Suppressor macrophage (primary cell): ENCODE results near the gene FBH1.
"Not testable (repeated sequence)": the region's sequence is repeated elsewhere in the genome, so short reads cannot be mapped to it uniquely, and the experiment has no call there.

Experiments
- DNase-seq, 4 experiments: peaks; one replicate each; pipeline ENCODE4 v3.0.0-alpha.2; 2020 to 2022

The FBH1 gene

DNA sequence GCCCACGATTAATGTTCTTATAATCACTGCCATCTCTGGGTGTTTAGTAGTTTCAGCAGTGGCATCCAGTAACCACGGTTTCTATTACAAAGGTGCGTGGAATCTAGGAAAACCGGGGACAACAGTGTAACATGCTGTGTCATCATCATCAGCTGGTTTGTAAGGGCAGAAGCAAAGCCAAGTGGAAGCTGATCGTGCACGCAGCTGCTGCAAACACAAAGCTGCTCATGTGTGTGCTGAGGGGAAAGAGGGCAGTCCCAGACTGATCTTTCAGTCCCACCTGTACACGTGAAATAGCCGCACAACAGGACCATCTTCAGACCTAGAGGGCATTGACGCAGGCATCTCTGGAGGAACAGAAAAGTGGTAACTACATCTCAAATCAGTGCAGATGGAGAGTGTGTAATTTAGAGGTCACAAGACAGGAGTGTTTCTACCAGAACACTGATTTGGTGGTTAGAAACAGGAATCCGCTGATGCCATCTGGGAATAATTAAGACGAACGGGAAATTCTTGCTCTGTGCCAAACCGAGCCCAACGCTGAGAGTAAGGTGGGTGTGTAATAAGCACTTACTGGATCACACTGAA is 13.8 kb upstream of the FBH1 start:
- DNase-seq: no peak

DNA sequence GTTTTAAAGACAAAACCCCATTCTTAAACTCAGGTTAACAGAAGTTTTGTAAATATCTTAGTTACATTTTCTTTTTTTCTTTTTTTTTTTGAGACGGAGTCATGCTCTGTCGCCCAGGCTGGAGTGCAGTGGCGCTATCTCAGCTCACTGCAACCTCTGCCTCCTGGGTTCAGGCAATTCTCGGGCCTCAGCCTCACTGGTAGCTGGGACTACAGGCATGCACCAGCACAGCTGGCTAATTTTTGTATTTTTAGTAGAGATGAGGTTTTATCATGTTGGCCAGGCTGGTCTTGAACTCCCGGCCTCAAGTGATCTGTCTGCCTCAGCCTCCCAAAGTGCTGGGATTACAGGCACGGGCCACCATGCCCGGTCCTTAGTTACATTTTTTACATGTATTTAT is 13.0 kb upstream of the FBH1 start:
- not testable (repeated sequence) for DNase-seq

DNA sequence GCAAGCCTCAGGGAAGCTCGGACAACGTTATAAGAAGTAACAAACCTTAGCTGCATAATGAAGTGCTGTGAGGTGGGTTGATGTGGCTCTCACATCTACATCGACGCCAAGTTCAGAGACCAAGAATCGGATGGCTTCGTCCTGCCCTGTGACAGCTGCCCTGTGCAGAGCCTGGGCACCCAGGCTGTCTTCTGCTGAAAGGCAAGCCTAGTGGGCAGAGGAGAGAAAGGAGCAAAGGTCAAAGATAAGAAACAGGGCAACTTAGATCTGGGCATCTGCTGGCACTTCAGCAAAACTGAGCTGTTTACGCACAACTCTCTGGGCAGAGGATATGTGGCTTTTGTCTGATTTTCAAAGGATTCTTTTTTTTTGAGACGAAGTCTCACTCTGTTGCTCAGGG is 7.1 kb upstream of the FBH1 start:
- DNase-seq: no peak

DNA sequence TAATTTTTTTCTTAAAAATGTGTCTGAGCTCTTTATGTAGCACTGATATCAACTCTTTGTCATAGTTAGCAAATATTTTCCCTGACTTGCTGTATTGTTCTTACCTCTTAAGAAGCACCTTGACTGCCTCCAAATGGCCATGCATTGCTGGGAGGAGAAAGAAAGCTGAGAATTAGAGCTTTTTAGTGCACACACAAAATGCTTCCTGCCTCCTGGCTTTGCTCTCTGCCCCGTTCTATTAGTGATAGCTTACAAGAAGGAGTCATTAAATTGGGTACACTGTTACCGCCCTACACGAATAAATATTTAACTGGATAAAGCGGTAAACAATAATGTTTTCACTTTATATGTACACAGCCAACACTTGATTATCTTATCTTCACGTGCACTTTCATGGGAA is 4.4 kb upstream of the FBH1 start:
- no peak for DNase-seq

DNA sequence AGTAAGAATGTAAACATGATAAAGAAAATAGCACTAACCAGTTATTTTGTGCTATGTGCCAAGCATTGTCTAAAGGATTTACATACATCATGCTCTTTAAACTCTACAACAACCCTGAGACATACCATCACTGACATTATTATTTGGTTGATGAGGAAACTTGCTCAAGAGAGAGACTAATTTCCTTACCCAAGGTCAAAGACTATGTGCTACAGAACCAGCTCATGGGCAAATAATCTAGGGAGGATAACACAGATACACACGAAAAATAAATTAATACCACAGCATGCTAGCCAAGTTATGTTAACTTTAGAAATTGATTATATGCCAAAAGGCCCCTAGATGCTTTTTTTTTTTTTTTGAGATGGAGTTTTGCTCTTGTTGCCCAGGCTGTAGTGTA is 3.0 kb upstream of the FBH1 start:
- no peak for DNase-seq

DNA sequence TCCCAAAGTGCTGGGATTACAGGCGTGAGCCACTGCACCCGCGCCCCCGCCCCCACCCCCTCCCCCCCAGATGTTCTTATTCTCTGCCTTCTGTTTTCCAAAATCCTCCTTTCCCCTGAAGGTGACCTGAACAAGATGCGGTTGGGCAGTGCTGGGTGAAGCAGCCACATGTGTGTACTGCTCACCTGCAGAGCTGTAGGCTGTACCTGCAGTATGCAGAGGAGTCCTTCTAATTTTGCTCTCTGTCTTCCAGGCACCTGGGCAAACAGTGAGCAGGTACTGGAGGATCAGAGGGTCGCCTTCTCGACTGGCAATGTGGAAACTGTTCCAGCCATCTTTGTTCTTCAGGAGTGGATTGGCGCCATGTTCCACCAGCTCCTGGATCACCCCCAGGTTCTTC is 2.4 kb upstream of the FBH1 start:
- no peak for DNase-seq

DNA sequence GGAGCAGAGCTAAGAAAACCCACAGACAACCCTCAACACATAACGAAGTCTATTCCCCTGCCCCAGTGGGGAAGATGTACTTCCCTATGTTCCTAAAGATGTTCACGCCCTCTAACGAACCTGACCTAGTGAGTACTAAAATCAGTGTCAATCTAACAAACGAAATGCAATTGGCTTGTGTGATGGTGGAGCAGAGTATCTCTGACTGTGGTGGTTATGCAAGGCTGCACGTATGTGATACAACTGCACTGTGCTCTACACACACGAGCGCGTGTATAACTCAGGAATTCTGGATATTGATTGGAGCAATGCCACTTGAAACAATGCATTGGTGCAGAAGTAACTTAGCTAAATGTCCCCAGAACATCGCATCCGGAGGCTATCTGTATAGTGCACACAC is 1.7 kb upstream of the FBH1 start:
- peak; percentile 46 to 67 (median 54) for DNase-seq

DNA sequence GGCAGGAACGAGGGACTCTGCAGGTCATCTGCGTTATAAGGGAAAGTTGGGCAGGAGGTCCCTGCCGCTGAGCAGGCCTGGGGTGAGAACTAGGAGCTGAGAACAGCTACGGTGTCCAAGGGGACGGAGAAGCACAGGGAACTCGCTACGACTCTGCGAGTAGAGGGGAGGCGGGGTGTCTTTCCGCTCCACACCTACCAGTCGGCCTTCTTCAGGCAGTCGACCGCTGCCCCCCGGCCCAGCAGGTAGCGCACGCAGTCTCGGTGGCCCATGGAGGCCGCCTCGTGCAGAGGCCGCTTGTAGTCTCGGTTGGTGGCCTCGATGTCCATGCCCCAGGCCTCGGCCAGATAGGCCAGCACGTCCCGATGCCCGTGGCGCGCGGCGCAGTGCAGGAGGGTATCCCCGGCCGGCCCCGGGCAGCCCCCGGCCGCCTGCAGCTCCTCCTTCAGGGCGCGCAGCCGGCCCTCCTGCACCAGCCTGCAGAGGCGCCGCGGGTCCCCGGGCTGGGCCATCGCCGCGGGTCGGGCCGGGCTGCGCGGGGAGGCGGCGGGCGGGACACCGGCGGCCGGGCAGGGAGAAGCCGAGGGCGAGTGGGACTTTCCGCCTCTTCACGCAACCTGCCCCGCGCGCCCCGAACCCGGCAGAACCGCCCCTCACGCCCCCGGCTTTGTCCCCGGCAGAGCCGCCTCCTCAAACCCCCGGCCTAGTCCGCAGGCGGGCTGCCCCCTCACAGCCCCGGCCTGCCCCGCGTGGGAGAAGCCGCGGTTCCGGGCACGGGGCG is 1.0 kb upstream of the FBH1 start:
- peak; percentile 21 to 63 (median 38) for DNase-seq

DNA sequence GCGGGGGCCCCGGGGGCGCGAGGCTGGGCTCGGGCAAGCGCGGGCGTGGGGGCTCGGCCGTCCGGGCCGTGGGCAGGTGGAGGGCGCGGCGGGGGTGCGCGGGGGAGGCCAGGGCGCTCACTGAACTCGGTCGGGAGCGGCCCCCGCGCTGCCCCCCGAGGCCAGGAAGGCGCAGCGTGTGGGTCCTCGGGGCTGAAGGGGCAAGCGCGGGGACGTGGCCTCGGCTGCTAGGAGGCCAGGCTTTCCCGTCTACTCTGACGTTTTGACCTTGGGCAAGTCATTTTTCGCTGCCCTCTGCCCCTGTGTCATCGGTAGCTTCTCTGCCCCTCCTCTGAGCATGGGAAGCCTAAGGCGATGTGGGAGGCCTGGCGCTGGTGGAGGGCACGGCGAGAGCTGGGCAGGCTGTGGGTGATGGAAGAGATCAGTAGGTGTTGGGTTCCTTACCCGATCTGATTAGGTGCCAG is 441 bp downstream of the FBH1 start:
- DNase-seq: peak; percentile 50 to 71 (median 62)

DNA sequence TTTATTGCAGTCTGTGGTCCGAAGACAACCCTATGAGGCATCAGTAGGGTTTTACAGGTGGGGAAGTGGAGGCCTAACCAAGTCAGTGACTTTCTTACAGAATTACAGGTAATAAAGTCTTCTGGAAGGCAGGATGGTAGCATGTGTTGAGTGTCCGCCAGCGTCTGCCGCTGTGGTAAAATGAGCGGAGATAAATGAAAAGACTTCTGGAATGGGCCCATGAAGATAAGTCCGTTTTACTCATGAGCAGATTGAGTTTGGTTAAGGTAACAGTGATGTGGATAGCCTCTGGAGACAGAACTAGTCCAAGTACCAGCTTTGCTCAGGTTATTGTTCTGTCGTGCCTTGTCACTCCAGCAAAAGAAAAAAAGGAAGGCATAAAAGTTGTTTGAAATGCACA is 966 bp downstream of the FBH1 start:
- DNase-seq: no peak

DNA sequence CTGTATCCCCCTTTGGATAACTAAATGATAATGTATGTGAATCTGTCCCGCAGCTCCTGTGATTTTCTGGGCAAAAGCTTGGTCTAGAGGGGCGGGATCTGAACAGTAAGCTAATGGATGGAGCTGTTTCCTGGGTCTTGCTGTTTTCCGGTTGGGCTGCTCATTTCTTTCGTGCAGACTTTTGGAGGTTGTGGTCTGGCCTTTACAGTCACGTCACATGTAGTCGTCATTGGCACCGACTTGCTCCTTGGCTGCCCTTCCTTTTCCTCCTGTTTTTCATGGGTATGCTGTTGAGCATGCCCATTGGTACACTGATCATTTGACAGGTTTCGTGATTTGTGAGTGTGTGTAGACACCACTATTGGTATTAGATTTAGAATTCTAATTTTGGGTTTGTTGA is 2.0 kb downstream of the FBH1 start:
- DNase-seq: no peak

DNA sequence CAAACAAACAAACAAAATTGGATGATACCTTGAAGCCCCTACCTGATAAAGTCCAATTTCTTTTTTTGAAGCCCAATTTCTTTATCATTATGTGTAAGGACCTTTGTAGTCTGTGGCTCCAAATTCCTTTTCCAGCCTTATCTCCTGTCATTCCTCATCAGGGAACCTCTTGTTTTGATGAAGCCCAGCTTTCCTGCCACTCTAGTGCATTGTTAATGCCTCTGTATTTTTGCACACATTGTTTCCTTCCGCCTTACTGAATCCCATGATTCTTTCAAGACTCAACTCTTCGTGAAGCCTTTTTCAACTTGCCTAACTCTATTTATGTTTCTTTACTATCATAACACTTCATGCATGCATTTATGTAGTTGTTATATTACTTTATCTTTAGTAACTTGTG is 3.3 kb downstream of the FBH1 start:
- no peak for DNase-seq

DNA sequence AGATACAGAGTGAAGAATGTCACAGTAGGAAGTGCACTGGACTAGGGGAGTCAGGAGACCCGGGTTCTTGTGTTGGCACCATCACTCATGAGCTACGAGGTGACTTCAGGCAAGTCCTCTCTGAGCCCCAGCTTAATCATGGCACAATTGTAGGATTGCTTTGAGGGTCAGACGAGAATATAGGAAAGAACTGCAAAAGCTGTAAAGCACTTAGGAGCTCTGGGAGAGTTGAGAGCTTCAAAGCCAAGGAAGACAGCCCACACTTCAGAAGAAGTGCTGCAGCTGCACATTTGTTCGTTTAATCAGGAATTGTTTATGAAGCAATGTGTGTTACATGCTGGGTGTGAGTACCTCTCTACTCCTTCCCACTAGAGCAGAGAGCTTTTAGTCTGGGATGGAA is 4.4 kb downstream of the FBH1 start:
- DNase-seq: no peak

DNA sequence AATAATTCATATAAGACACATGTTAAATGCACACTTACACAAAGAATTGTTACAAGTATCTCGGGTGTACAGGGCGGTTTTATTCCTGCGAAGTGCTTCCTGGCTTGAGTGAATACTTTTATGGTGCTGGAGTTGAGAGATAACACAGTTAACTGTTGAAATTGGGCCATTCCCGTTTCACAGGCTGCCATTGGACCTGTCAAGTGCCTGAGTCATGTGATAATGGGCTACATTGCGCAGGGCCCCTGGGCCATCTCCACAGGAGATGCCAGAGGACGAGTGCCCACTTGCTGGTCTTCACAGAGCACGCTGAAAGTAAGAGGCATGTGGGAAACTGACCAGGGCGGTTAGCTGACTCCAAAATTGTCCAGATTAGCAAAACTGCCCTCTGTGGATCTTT is 4.8 kb downstream of the FBH1 start:
- no peak for DNase-seq

DNA sequence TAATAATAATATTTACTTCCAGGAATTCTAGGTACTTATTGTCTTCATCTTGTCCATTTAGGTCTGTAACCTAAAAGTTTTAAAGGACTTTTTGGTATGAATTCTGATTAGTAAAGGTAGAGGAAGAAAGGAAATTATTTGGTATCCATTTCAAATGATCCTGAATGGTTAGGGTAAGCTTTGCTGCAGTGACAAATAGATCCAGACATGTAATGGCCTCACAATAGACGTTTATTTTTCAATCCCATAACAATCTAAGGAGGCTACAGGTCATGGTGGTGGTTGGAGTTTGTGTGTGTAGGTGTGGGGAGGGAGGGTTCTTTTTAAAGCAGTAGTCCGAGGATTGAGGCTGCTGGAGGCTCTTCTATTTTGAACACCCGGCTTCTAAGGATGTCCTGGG is 5.3 kb downstream of the FBH1 start:
- no peak for DNase-seq

DNA sequence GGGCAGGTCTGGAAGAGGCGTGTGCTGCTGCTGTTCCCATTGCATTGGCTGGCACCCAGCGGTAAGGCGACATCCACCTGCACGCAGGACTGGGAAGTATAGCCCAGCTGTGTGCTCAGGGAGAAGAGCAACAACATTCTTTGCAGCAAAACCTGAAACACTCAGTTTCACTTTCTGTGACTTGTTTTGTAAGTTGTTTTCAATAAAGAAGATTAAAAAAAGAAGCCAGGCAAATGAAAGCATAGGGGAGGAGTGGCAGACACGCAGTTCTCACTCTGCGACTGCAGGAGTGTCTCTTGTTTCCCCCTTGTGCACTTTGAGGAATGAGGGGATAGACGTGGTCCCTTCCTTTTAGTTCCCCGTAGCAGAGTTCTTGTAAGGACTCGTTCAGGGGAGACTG is 5.8 kb downstream of the FBH1 start:
- DNase-seq: no peak

DNA sequence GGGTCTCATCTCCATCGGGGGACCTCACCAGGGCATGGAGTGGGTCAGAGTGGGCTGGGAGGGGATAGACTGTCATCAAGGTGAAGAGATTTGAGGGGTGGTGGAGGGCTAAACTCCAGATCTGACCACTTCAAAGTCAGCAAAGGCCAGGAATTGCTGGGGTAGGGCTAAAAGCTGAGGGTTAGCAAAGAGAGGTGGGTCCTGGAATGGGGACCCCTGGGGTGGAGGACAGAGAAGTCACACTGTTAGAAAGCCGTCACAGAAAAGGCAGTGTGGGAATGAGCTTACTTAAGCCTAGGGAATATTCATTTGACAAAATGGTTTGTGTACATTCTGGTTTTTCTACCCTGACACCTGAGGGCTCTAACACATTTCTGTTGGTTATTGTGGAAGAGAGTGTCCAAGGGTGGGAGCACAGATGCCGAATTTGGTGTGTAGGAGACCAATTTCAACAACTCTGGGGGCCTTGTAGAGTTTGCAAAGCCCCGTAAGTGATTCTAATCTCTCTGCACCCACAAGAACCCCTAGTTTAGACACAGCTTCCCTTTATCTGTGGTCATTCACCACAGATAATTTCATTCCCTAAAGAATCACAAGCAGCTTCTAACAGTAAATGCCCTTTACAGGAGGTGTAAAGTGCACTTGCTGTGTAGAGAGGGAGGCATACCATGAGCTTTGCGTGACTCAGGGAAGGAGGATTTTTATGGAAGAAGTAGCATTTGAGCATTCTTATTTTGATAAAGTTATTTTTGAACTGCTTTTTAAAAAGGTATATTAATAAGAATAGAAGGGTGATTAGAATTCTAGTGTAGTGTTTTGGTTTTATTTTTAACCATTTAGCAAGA is 6.4 kb downstream of the FBH1 start:
- DNase-seq: no peak

DNA sequence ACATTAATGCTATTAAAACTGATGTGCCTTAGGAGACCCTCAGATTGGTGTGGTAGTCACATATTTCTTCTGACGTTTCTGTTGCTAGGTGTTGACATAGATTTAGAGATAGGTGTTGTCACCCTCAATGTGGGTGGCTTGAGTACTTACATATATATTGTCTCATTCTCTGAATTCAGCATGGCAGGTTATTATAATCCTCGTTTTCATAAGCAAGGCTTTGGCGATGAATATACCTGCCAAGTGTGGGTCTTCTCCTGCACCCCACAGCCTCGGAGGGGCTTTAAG is 7.0 kb downstream of the FBH1 start:
- DNase-seq: no peak

DNA sequence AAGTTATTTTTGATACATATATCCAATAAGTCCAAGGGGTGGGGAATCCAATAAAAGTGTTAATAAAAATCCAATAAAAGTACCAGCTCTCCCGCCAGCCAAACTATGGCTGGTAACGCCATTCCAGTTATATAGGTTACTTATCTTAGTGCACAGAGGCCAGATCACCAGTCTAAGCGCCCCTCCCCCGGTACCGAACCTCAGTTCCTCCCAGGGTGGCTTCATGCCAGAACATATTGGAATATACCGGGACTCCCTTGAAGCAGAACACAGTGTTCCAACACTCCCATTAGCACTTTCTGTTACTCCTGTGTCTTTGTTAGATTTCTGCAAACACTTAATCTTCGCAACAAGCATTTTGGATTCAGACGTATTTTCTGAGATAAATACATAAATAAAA is 7.5 kb downstream of the FBH1 start:
- DNase-seq: no peak

DNA sequence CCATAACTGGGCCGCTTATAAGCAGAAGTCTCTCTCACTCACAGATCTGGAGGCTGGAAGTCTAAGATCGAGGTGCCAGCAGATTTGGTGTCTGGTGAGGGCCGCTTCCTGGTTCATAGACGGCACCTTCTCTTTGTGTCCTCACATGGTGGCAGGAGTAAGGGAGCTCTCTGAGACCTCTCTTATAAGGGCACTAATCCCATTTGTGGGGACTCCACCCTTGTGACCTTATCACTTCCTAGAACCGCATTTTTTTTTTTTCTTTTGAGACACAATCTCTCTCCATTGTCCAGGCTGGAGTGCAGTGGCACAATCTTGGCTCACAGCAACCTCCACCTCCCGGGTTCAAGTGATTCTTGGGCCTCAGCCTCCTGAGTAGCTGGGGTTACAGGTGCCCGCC is 8.1 kb downstream of the FBH1 start:
- no peak for DNase-seq

DNA sequence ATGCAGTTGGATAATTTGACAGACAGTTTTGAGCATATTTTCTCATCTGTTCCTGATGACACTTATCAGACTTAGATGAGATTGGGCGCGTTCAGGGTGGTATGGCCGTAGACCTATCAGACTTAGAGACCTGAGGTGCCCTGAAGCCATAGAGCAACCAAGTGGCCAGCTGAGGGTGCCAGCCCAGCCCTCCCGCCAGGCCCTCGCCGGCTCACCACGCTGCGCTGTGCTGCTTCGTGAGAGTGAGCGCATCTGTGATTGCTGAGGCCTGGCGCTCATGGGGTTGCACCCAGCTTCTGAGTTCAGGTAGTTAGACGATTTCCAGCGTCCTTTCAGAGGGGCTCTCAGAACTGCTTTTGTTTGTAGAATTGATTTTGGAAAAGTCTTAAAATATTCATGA is 10.2 kb downstream of the FBH1 start:
- DNase-seq: no peak

DNA sequence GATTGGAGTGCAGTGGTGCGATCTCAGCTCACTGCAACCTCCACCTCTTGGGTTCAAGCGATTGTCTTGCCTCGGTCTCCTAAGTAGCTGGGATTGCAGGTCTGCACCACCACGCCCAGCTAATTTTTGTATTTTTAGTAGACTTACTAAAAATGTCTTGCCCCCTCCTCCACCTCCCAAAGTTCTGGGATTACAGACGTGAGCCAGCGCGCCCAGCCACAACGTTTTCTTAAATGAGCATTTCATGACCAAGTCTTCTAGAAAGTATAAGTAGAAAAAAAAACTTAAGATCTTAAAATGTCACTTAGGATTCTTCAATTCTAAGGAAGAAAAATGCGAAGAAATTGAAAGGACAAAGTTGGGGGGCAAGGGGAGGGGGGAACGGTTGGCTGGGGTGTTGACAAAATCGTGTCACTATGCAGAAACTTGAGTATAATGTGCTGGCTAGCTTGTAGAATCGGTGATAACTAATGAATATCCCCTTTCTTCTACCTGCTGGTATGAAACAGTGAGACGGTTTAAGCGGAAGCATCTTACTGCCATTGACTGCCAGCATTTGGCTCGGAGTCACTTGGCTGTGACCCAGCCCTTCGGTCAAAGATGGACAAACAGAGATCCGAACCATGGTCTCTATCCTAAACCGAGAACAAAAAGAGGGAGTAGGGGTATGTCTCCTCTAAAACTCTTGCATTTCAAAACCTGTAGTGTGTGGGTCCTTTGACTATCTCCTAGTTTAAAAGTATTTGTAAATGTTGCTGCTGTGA is 12.7 kb downstream of the FBH1 start:
- DNase-seq: no peak

DNA sequence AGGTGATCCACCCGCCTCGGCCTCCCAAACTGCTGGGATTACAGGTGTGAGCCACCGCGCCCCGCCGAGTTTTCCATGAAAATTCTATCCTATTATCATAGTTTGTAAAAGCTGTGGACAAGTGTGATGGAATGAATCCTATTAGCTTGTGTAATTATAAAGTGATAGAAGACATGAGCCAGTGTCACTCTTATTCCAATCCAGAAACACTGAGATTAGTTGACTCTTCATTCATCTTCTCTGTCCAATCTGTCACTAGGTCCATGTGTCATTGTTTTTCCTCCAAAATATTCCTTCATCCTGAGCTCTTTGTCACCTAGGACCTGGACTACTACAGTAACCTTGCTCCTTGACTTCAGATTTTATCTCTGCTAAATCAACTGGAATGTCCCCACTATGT is 13.5 kb downstream of the FBH1 start:
- DNase-seq: no peak
